Neutrophil (primary cell): ENCODE measurements around the gene KXD1.
A peak's percentile ranks its signal among the peaks of the same experiment; 100 is the strongest.
"Not testable (repeated sequence)": the region's sequence is repeated elsewhere in the genome, so short reads cannot be mapped to it uniquely, and the experiment has no call there.

Source experiments
- H3K27ac ChIP-seq: fragments of 200-600 bp; sonication (generic); 2 replicates; pipeline ENCODE4 v1.5.1; 2016; ENCODE audit warnings: mild to moderate bottlenecking, moderate library complexity
- H3K27me3 ChIP-seq: fragments of 200-600 bp; sonication (generic); 2 replicates; pipeline ENCODE4 v1.6.0; 2016; ENCODE audit warnings: mild to moderate bottlenecking
- H3K36me3 ChIP-seq: fragments of 200-600 bp; sonication (generic); 2 replicates; pipeline ENCODE4 v1.5.1; 2017
- H3K4me1 ChIP-seq, 2 experiments: fragments of 200-600 bp in 1 of 2; sonication (generic) in 1 of 2; 1 replicate in 1 of 2; 2 replicates in 1 of 2; pipeline versions ENCODE4 v1.5.1 to v1.6.1; 2013 to 2016; ENCODE audit warnings: low read depth in 1 of 2, low read length in 1 of 2, mild to moderate bottlenecking in 1 of 2, moderate library complexity in 1 of 2; ENCODE audit not compliant: control insufficient read depth in 1 of 2, insufficient read depth in 1 of 2
- H3K4me3 ChIP-seq, 2 experiments: fragments of 200-600 bp in 1 of 2; sonication (generic) in 1 of 2; 1 replicate in 1 of 2; 2 replicates in 1 of 2; pipeline ENCODE4 v1.5.1; 2013 to 2016; ENCODE audit warnings: low read depth in 1 of 2, low read length in 1 of 2, mild to moderate bottlenecking in 1 of 2, moderate library complexity in 1 of 2
- H3K9me3 ChIP-seq: fragments of 200-600 bp; sonication (generic); 2 replicates; pipeline ENCODE4 v1.5.1; 2016
- CTCF ChIP-seq: fragments of 200-600 bp; sonication (generic); IDR thresholded peaks from 2 replicates; pipeline ENCODE4 v1.5.1; 2016; ENCODE audit warnings: antibody characterized with exemption

The KXD1 gene

GRCh38 chr19:18594824-18595373 is 37.2 kb downstream of the KXD1 start:
- Histone ChIP-seq H3K27ac (no peak overlapping the region), H3K36me3 (no peaks in the 10 kb centered on the region), H3K27me3 (peaks cover 71% of the 10 kb centered on the region), H3K9me3 (no peaks in the 10 kb centered on the region), H3K4me3 (peak overlapping the region; percentile 23 to 54), H3K4me1 (peaks cover 20 to 23% of the 10 kb centered on the region in 2 experiments)
- no peak for TF ChIP-seq CTCF

GRCh38 chr19:18595475-18595874 is 37.8 kb downstream of the KXD1 start:
- peaks cover 15 to 22% of the 10 kb centered on the region in 2 experiments for H3K4me1 ChIP-seq
- H3K27ac ChIP-seq, result no peak overlapping the region
- no peaks in the 10 kb centered on the region for H3K9me3 ChIP-seq
- peaks cover 77% of the 10 kb centered on the region for H3K27me3 ChIP-seq
- TF ChIP-seq CTCF, result no peak
- H3K36me3 ChIP-seq, result no peaks in the 10 kb centered on the region
- no peak overlapping the region for H3K4me3 ChIP-seq

- peaks cover 13 to 22% of the 10 kb centered on the region in 2 experiments for H3K4me1 ChIP-seq
- H3K27me3 ChIP-seq, result peaks cover 89% of the 10 kb centered on the region
- TF ChIP-seq CTCF, result no peak
- H3K9me3 ChIP-seq, result no peaks in the 10 kb centered on the region
- H3K36me3 ChIP-seq, result no peaks in the 10 kb centered on the region
- H3K27ac ChIP-seq, result no peak overlapping the region
- no peak overlapping the region for H3K4me3 ChIP-seq
These were observed 39.1 kb downstream of the KXD1 start for GRCh38 chr19:18596752-18597157.

GRCh38 chr19:18597809-18598660 is 40.4 kb downstream of the KXD1 start:
- TF ChIP-seq CTCF, result no peak

GRCh38 chr19:18599485-18599884 is 41.8 kb downstream of the KXD1 start:
- H3K4me1 ChIP-seq, result peaks cover 10 to 14% of the 10 kb centered on the region in 2 experiments
- no peak for TF ChIP-seq CTCF
- no peak overlapping the region for H3K4me3 ChIP-seq
- no peaks in the 10 kb centered on the region for H3K36me3 ChIP-seq
- H3K9me3 ChIP-seq, result no peaks in the 10 kb centered on the region
- H3K27me3 ChIP-seq, result peaks cover 98% of the 10 kb centered on the region
- H3K27ac ChIP-seq, result no peak overlapping the region

More at GRCh38 chr19:18597809-18598660, 40.4 kb downstream of the KXD1 start:
- no peak overlapping the region for H3K4me3 ChIP-seq
- H3K9me3 ChIP-seq, result no peaks in the 10 kb centered on the region
- H3K4me1 ChIP-seq, result peaks cover 13 to 22% of the 10 kb centered on the region in 2 experiments
- H3K27ac ChIP-seq, result no peak overlapping the region
- H3K27me3 ChIP-seq, result peaks cover 98% of the 10 kb centered on the region
- H3K36me3 ChIP-seq, result no peaks in the 10 kb centered on the region

GRCh38 chr19:18600692-18601397 is 43.2 kb downstream of the KXD1 start:
- H3K9me3 ChIP-seq, H3K36me3 ChIP-seq, H3K27ac ChIP-seq, H3K4me3 ChIP-seq, H3K4me1 ChIP-seq: not testable (repeated sequence)
- H3K27me3 ChIP-seq, result peaks cover 98% of the 10 kb centered on the region
